Measurements from ENCODE around the gene MYPN.
"Not testable (repeated sequence)": the region's sequence is repeated elsewhere in the genome, so short reads cannot be mapped to it uniquely, and the experiment has no call there.

MYPN gene

DNA sequence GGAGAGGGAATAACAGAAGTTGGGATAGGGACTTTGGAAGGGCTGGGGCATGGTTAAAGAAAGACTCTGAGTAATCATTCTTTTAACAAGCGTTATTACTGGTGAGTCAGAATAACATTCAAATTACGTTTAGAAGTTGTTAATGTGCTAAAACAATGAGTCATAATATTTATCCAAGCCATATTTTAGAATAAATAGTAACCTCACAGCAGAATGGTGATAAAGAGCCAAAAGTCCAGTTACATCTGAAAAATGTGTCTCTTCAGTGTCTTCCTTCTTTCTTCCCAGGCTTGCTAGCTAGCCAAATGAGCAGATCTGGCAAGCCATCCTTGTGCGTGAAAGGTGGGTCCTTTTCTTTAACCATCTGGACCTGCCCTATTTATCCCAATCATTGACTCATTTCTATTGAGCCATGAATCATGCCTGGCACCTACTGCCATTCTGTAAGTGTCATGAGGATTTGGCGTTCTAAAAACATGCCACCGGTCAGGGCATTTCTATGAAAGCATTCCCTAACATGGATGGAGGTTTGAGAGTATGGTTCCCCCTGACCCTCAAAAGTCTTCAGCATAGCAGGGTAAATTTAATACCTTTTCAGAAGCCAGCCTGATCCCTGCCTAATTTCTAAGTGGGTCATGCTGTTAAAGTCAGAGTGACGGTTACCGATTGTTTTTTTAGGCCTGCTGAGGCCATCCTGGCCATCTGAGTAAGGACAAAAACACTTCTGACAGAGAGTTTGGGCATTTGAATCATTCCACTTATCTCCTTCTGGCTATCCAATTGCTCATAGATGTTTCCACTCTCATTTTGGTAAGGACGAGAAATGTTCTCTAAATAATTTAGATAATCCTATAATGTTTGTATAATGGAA is 26.9 kb downstream of the MYPN start:
- DNase-seq, result no peak

DNA sequence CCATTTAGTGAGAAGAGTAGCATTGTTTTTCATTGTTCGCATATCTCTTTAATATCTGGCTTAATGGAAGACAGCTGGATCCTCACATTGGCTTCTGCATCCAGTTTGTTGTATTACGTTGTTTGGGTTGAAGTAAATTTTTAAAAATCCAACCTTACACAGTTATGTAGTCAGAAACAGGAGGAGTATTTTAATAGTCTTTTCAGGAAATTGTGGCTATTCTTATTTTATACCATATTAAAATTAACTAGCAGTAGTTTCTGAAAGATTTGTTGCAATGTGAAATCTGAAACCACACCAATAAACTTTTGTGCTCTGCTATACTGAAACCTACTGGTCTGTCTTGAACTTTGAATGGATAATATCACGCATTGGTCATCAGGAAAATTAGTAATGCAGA is 27.9 kb downstream of the MYPN start:
- no peak for DNase-seq

DNA sequence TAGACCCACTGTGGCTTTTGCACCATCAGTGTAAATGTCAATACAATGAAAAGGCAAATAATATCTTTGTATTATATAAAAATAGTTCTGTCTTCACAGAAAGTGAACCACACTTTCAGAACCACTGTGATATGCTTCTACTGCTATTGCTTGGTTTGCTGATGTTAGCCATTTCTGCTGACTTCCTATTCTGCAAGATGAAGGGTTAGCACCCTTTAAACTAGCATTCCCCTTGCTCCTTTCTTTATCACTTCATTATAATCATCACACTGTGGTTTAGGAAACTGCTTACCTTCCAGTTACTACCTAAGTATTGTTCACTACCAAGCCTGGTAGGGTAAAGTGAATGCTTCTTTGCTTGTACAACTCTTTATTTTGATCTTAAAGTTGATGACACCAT is 29.2 kb downstream of the MYPN start:
- no peak for DNase-seq

DNA sequence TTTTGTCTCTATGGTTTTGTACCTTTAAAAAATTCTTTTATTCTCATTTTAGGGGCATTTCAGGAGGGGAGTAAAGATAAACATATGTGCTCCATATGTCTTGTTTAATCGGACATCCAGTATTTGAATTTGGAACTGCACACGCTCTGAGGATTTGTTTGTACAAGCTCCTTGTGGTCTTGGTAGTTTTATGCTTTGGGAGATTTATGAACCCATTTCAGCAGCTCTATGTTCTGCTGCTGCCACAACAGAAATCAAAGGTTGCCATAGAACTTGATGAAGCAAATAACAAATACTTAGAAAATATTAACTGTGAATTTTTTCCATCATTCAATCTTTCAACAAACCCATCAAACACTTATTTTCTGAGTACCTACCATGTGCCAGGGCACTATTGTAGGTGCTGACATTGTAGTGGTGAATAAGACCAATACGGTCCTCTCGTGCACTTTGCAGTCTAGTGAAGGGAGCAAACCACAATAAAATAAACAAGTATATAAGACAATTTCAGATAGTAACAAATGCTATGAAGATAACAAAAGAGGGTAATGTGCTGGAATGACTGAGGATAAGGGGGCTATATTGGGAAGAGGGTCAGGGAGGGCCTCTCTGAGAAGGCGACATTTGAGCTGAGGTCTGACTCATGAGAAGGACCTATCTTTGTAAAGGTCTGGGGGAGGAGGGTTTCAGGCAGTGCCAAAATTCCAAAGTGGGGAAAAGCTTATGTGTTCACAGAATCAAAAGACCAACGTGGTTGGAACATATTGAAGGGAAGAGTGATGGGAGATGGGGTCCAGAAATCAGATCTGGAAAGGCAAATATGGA is 30.4 kb downstream of the MYPN start:
- DNase-seq, result no peak

DNA sequence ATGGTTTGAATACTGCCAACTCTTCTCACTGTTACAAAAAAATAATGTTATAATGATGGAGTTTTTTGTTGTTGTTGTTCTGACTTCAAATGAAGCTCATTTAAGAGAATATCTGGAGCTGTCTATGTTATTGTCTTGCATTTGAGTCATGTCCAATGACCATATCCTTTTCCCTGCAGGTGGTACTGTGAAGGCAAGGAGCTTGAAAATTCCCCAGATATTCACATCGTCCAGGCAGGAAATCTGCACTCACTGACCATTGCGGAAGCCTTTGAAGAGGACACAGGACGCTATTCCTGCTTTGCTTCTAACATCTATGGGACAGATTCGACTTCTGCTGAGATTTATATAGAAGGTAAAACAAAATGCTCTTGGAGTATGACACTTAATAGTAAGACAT is 33.5 kb downstream of the MYPN start:
- no peak for DNase-seq

DNA sequence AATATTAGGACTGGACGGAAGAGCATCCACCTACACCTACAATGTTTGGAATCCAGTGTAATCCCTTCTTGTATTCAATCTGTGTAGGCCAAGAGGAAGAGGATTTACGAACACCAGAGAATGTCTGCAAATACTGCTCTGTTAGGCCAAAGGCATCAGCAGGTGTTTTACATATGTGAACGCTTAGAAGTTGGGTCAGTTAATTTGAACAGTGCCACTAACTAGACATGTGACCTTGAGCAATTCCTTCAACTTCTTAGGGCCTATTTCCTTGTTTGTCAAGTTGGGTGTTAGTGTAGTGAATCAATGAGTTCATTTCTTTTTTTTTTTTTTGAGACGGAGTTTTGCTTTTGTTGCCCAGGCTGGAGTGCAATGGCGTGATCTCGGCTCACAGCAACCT is 35.4 kb downstream of the MYPN start:
- no peak for DNase-seq

DNA sequence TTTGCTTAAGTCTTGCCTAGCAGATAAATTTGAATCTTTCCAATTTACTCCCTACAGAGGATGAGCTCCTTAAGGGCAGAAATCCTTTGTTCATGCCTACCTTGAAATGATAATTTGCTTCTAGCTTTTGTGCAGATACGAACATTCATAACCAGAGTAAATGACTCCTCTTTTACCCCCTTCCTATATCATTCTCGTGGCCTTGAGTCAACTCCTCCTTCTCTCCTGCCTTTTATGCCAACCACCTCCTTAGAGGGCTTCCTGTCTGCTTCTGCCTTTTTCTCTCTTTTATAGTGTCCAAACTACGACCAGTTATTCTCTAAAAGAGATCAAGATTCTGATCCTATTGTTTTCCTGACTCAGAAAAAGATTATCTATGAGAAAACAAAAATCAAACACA is 36.4 kb downstream of the MYPN start:
- no peak for DNase-seq

DNA sequence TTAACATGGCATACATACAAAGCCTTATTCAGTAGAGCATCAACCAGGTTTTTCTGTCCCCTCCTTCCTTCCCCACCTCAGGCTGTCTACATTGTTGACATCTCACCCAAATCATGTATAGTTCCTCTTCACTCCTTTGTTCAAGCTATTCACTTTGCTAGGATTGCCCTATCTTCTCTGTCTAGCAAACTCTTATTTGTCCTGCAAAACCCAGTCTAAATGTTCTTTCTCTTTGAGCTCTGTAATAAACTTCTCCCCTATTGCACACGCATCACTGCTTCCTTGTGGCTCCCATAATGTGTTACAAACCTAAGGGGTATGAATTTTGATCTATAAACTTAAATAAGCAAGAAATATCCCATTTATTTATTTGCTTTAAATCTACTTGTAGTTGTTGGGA is 36.8 kb downstream of the MYPN start:
- no peak for DNase-seq

DNA sequence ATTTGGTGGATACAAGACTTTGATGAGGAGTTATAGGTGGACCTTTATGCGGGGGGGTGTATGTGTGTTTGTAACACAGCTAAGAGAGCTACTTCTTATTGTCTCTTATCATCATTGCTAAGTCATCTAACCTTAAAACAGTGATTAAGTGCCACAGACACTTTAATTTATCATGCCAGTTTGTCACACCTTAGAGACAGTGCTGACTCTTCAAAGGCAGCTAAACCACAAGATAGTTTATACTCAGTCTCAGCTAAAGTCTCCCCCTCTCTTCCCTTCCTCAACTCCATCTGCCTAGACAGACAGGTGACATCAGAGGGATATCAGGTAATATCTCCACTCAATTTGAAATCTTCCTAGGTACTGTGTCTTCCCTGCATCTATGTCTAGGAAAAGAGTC is 42.2 kb downstream of the MYPN start:
- DNase-seq, result no peak

DNA sequence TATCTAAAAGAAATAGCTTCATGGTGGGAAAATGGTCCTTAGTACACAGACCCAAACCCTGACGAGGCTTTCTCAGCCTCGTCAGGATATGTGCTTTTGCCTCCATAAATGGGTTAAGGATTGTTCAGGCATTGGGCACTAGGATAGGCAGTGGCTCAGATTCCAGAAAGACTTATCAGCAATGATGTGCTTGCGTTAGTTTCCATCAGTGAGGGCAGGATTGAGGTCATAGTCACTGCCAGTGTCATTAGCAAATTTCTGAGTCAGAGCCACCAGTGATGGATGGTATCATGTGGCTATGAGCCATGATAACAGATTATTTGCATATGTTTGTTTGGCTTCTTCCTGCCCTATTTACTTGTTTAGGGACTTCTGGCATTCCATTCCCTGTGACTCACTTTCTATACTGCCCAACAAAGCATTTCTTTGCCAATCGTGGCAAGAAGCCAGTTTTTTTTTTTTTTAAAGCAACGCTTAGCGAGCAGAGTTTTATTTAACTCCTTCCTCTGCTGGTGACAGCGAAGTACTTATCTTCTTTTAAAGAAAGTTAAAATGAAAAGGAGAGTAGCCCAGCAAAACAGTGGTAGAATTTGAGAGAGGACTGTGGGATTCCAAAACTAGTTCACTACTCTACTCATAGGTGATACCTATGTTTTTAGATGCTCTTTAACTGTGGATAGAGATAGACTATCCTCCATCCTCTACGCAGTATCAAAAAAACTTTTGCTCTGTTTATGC is 44.4 kb downstream of the MYPN start:
- peak; percentile 65 for DNase-seq

DNA sequence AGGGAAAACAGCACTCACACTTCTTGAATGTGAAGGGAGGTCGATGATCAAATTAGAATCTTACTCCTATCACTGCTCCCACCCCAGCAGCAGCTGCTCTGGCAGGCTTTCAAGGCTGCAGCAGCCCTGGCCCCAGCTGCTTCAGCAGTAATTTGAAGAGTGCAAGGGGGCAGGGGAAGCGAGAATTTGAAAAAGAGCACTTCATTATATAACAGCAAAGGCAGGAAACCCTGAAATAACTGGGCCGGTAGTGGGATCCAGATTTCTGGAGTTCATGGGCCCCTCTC is 44.9 kb downstream of the MYPN start:
- no peak for DNase-seq

DNA sequence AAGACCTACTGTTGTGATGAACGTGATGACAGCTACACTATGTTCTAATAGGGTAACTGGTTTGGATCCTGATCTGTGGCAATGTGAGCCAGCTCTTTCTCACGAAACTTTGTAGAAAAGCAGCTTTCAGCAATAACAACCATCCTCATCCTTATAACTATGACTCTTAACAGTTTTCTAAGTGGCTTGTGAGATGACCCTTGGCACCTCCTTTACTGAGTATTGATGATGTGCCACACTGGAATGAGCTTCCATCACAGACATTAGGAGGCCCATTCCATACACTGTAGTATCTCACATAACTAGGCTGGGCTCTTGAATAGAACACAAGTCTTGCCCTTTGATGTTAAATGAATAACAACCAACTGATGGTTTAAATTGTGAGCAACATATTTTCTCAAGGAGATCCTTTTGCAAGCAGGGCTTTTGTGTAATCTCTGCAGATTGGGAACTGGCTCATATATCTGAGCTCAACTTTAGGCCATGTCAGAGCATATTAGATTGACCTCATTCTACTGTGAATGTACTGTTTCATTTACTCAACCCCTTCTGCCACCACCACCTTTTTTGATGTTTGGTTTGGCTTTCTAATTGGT is 46.4 kb downstream of the MYPN start:
- DNase-seq, result no peak

DNA sequence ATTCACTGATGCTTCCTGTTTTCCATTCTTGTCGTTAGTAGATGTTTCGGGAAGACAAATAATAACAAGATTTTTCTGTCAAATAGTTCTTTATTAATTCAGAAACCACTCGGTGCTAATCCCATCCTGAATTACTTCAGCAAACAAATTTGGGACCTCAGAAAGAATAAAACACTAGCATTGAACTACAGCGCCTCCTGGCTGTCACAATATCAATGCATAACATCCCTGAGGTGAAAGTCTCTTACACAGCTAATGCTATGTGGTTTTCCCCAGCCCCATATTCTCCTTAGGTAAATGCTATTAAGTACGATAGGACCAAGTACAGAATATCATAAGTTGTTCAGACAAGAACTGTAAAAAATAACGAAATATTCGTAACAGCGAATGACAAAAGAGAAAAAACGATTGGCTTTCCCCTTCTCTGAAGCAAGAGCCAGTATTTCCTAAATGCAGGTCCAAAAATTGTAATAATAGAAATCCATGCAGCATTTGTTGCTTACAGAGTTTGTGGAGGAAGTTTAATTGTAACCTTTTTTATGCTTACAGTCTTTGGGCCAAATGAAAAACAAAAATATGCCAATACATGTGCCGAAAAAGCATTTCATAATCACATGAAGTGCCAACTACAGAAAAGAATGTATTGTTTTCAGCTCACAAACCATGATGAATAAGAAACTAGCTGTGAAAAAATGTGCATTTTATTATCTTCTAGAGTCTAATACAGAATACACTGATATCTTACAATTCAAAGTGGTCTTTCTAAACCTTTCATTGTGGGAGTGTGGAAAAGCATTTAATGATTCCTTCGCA is 47.3 kb downstream of the MYPN start:
- no peak for DNase-seq

DNA sequence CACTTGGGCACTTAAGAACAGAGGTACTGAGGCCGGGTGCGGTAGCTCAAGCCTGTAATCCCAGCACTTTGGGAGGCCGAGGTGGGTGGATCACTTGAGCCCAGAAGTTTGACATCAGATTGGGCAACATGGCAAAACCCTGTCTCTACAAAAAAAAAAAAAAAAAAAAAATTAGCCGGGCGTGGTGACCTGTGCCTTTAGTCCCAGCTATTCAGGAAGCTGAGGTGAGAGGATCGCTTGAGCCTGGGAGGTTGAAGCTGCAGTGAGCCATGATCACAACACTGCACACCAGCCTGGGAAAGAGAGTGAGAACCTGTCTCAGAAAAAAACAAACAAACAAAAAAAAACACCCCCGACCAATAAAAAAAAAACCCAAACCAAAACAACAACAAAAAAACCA is 48.2 kb downstream of the MYPN start:
- not testable (repeated sequence) for DNase-seq

DNA sequence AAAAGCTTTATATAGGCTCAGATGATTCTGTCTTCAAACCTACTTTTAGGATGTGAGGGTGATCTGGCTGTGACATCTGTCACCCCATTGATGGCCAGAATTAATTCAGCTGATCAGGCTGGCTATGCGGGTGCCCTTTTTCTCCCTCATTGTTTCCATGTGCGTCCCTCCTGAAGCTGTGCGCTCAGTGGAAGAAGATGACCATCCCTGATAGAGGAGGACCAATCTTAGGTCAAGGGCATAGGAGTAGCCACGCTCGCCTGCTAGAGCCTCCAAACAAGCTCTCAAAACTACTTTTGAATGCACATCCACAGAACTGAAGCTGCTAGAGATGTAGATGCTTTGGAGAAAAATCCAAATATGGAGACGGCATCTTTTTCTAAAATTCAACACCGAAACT is 48.7 kb downstream of the MYPN start:
- no peak for DNase-seq

DNA sequence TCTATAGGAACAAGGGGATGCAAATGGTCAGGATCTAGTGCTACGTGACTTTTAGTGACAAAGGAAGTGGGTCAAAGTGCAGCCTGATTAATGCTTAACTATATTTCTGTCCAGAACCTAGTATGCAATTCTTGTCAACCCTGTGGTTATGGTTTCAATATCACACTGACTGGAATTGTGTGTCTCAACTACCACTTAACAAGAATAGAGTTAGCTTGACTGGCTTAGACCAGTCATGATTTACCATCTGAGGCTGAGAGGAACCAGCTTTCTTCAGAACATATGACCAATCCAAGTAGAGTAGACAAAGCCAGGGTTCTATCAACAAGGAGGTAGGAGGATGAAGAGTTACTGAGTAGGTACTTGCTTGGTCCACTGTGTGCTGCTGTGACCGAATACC is 54.4 kb downstream of the MYPN start:
- no peak for DNase-seq

DNA sequence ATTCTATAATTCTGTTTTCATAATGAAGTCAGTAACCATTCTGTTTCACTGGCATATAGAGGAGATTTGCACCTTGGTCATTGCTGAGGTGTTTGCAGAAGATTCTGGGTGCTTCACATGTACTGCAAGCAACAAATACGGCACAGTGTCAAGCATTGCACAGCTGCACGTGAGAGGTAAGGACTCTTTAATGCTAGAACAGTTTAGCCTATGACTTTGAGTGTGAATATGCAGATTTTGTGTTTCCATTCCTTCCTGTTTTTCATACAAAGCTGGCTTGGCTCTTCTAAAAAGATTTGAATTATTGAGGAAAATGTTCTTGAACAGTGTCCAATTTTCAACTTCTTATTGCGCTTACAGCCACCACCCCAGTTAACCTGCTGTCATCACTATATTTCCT is 56.4 kb downstream of the MYPN start:
- no peak for DNase-seq

DNA sequence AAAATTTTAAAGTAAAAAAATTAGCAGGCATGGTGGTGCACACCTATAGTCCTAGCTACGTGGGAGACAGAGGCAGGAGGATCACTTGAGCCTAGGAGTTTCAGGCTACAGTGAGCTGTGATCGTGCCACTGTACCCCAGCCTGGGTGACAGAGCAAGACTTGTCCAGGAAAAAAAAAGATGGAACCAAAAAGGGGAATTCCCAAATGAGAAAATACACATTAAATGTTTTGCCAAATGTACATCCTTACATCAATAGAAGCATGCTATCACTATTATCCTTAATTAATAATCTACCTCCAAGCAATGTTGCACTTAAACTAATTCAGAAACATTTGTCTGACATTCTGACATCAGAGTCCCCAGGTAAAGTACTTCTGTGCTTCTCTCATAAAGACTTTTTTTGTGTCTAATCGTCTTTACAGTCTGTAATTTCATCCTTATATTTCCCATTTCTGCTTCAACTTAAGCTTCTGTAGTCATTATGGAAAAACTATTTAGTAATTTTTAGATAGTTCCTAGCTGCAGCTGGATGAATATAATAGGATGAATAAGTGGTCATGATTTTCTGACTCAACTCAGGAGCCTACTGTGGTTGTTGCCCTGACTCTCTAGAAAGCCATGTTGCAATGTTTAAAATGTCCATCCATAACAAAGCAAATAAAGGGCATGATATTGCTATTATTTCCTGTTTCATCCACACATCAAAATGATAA is 57.7 kb downstream of the MYPN start:
- no peak for DNase-seq

DNA sequence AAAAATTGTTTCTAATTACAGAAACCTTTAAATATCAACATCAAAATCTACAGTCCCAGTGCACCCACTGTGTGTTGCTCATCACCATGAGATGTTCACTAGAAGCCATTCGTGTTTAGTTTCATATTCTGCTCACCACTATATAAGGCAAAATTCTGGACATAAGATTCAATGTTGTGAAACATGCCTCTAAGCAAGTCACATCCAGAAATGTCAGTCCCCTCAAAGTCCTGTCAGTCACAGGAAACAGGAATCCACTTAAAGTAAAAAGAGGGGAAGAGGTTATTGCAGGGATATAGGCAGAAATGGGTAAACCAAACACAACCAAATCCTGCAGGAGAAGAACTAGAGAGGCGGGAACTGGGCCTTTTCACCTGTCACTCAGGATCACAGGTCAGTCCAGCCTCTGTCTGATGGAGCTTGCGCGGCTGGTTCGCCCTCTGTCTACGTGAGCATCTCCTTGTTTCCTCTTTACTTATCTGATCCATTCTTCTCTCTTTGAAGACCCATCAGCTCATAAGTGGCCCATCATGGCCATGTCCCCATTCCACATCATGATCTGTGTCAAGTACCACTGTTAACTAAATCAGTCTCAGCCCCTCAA is 58.4 kb downstream of the MYPN start:
- no peak for DNase-seq

DNA sequence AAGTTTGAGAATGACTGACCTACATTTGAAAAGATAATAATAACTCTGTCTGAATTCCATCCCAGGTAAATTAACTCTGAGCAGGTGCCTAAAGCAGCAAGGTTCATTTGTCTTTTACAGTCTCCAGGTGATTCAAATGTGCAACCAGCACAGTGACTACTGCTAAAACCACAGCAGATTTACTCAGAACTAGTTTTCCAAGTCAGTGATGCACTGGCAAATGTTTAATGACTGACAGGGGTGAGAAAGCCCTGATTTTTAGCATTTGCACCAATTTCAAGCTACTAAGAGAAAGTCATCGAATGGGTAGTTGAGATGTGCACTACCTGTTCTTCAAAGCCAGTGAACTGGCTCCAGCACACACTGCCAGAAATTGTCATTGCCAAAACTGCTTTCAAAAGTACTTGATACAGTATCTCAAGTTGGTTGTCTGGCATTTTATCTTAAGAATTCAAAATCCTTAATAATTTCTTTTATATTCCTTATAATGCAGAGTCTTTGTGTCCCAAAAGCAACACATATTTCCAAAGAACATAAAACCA is 62.3 kb downstream of the MYPN start:
- DNase-seq, result no peak

DNA sequence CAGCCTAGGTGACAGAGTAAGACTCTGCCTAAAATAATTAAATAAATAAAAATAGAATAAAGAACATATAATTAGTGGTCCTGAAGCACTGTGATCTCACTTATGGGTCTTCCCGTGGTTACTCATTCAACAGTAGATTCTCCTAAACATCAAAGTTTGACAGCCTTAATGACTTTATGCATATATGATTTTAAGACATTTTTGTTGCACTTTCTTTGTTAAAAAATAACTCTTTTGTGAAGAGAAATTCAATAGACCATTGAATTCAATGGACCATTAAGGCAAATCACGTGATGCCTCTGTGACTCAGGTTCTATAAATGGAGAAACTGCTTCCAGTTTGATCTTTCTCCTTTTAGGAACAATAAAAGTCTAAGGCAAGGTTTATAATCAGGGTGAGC is 63.0 kb downstream of the MYPN start:
- no peak for DNase-seq

Measured in NCI-H1048 (cell line).